HFF-Myc (cell line): ENCODE results near the gene KLHDC4.

Experiments used
- DNase-seq: peaks from one replicate; pipeline ENCODE4 v3.0.0-alpha.2; 2011; ENCODE audit warnings: low read depth; ENCODE audit errors: extremely low read depth
- H3K4me3 ChIP-seq: replicated peaks from 2 replicates; pipeline ENCODE4 v1.5.1; 2011; ENCODE audit warnings: low read depth, mild to moderate bottlenecking, control low read depth, low read length
- CTCF ChIP-seq: IDR thresholded peaks from 2 replicates; pipeline ENCODE4 v1.5.1; 2012; ENCODE audit warnings: mild to moderate bottlenecking, low read depth, low read length, control low read depth; ENCODE audit errors: missing control alignments

KLHDC4 gene

GRCh38 chr16:87701505-87701921 lies 64.3 kb downstream of the KLHDC4 start:
- DNase-seq, result no peak
- no peak for TF ChIP-seq CTCF

GRCh38 chr16:87701078-87701460 lies 64.7 kb downstream of the KLHDC4 start:
- DNase-seq, result no peak
- H3K4me3 ChIP-seq, result no peak overlapping the region
- no peak for TF ChIP-seq CTCF

More at GRCh38 chr16:87701505-87701921, 64.3 kb downstream of the KLHDC4 start:
- no peak overlapping the region for H3K4me3 ChIP-seq

- TF ChIP-seq CTCF, result no peak
- no peak overlapping the region for H3K4me3 ChIP-seq
- no peak for DNase-seq
Measured at GRCh38 chr16:87700406-87701077, 65.2 kb downstream of the KLHDC4 start.

- no peak for TF ChIP-seq CTCF
- DNase-seq, result no peak
- no peak overlapping the region for H3K4me3 ChIP-seq
Measured at GRCh38 chr16:87698676-87699199, 67.0 kb downstream of the KLHDC4 start.

- H3K4me3 ChIP-seq, result no peak overlapping the region
- no peak for TF ChIP-seq CTCF
- no peak for DNase-seq
Measured at GRCh38 chr16:87698241-87698640, 67.5 kb downstream of the KLHDC4 start.

GRCh38 chr16:87697792-87698191 lies 68.0 kb downstream of the KLHDC4 start:
- no peak for DNase-seq
- TF ChIP-seq CTCF, result no peak
- no peak overlapping the region for H3K4me3 ChIP-seq
